H1 (cell line): ENCODE results near the gene CHRDL2.

ENCODE experiments used
- CREB1 ChIP-seq: IDR thresholded peaks from 2 replicates; pipeline ENCODE4 v1.6.1; 2012; ENCODE audit warnings: inconsistent platforms
- CTCF ChIP-seq, 3 experiments: IDR thresholded peaks; 1 replicate in 2 of 3; 2 replicates in 1 of 3; pipeline versions ENCODE4 v1.5.1 to v1.6.1; 2011; ENCODE audit warnings: low read length in 3 of 3, mild to moderate bottlenecking in 3 of 3, inconsistent platforms in 2 of 3, low read depth in 1 of 3, moderate library complexity in 1 of 3; ENCODE audit not compliant: insufficient read depth in 1 of 3; ENCODE audit errors: control extremely low read depth in 1 of 3
- HDAC2 ChIP-seq, 2 experiments: fragments of 300-600 bp in 1 of 2; sonication (generic) in 1 of 2; IDR thresholded peaks; 2 replicates each; pipeline ENCODE4 v1.6.1; 2011 to 2012; ENCODE audit warnings: low read depth in 2 of 2, low read length in 2 of 2, mild to moderate bottlenecking in 2 of 2, moderate library complexity in 2 of 2, borderline replicate concordance in 1 of 2, inconsistent platforms in 1 of 2
- JUND ChIP-seq: IDR thresholded peaks from 2 replicates; pipeline ENCODE4 v1.6.1; 2011; ENCODE audit warnings: mild to moderate bottlenecking, improper control_type of control experiment, low read length
- POLR2A ChIP-seq, 2 experiments: IDR thresholded peaks; 1 replicate in 1 of 2; 2 replicates in 1 of 2; pipeline ENCODE4 v1.6.1; 2011; ENCODE audit warnings: low read depth in 2 of 2, low read length in 2 of 2, mild to moderate bottlenecking in 2 of 2; ENCODE audit errors: control extremely low read depth in 1 of 2
- POLR2AphosphoS5 ChIP-seq: IDR thresholded peaks from 2 replicates; pipeline ENCODE4 v1.6.1; 2011; ENCODE audit warnings: low read depth, low read length
- SRF ChIP-seq: IDR thresholded peaks from 2 replicates; pipeline ENCODE4 v1.6.1; 2011; ENCODE audit warnings: mild to moderate bottlenecking, low read depth, low read length, moderate library complexity
- TF ChIP-seq, protein P1 (sequence below): IDR thresholded peaks from 2 replicates; pipeline ENCODE4 v1.6.1; 2012; ENCODE audit warnings: inconsistent platforms

DNA sequence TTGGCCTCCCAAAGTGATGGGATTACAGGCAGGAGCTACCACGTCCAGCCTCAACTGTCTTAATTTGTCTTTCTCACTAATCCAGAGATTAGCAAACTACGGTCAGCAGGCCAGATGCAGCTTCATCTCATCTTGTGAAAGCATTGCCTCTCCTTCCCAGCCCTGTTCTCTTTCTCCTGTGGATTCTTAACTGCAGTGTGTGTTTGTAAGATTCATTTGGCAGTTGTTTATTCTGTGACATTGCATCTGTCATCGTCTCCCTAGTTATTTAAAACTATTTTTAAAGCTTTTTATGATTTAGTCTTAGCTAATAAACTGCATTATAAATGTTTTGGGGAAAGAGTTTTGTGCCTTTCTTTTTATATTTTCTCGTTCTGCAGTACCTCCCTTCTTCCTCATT, 46.7 kb upstream of the CHRDL2 start:
- TF ChIP-seq SRF (no peak), POLR2A (IDR thresholded peaks at IDR 0.05; ENCODE audit: control extremely low read depth in 1 of 2, low read depth in 2 of 2, low read length in 2 of 2) (no peak), CTCF (IDR thresholded peaks at IDR 0.05; ENCODE audit: control extremely low read depth in 1 of 3, insufficient read depth in 1 of 3, low read depth in 1 of 3, low read length in 3 of 3) (no peak), JUND (no peak), POLR2AphosphoS5 (no peak), CREB1 (no peak), HDAC2 (IDR thresholded peaks at IDR 0.05; ENCODE audit: borderline replicate concordance in 1 of 2, low read depth in 2 of 2, low read length in 2 of 2) (no peak)
- TF ChIP-seq, protein P1, sequence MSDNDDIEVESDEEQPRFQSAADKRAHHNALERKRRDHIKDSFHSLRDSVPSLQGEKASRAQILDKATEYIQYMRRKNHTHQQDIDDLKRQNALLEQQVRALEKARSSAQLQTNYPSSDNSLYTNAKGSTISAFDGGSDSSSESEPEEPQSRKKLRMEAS = no peak
